ENCODE measurements around the gene ABCC1.

The ABCC1 gene

DNA sequence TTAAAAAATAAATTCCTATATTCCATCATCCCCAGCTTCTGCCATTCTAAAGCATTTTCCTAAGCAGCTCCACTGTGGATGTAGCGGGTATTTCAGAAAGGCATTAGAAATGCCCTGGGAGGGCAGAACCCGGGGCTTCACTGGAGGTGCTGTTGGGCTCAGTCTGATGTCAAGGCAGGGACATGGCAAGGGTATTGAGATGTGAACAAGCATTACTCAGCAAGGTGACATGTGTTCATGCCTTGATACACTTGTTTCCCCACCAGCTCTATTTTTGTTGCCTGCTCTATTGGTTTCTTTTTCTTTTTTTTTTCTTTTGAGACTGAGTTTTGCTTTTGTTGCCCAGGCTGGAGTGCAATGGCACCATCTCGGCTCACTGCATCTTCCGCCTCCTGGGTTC is 35.7 kb downstream of the ABCC1 start:
- Histone ChIP-seq H3K79me2 (ENCODE audit: low read length) (peaks cover 100% of the 10 kb centered on the region), H3K36me3 (replicated peaks; ENCODE audit: low read depth, low read length) (peaks cover 29% of the 10 kb centered on the region)

DNA sequence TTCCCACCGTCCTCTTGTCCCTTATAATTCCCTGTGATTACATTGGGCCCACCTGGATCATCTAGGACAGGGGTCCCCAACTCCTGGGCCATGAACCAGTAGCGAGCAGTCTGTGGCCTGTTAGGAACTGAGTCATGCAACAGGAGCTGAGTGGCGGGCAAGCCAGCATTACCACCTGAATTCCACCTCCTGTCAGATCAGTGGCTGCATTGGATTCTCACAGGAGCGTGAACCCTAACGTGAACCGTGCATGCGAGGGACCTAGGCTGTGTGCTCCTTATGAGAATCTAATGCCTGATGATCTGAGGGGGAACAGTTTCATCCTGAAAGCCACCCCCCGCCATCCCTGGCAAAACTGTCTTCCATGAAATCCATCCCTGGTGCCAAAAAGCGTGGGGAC is 36.8 kb downstream of the ABCC1 start:
- Histone ChIP-seq H2AFZ (ENCODE audit: low read depth, low read length) (no peak overlapping the region), H3K27me3 (ENCODE audit: low read depth, low read length) (no peaks in the 10 kb centered on the region), H3K4me3 (ENCODE audit: low read length) (no peak overlapping the region), H3K4me2 (ENCODE audit: low read length) (no peak overlapping the region), H3K9ac (ENCODE audit: low read length) (no peak overlapping the region), H3K79me2 (ENCODE audit: low read length) (peaks cover 100% of the 10 kb centered on the region), H3K36me3 (replicated peaks; ENCODE audit: low read depth, low read length) (peaks cover 21% of the 10 kb centered on the region), H4K20me1 (ENCODE audit: insufficient read depth, low read length) (peaks cover 78% of the 10 kb centered on the region), H3K27ac (ENCODE audit: low read length) (no peak overlapping the region), H3K9me3 (ENCODE audit: insufficient read depth, low read length) (peaks cover 9% of the 10 kb centered on the region; the same call in 1 of the 2 replicates), H3K4me1 (ENCODE audit: low read length) (peaks cover 11% of the 10 kb centered on the region)
- TF ChIP-seq EZH2phosphoT487 (IDR thresholded peaks at IDR 0.05; ENCODE audit: low read depth) = no peak
- TF ChIP-seq, protein P1, sequence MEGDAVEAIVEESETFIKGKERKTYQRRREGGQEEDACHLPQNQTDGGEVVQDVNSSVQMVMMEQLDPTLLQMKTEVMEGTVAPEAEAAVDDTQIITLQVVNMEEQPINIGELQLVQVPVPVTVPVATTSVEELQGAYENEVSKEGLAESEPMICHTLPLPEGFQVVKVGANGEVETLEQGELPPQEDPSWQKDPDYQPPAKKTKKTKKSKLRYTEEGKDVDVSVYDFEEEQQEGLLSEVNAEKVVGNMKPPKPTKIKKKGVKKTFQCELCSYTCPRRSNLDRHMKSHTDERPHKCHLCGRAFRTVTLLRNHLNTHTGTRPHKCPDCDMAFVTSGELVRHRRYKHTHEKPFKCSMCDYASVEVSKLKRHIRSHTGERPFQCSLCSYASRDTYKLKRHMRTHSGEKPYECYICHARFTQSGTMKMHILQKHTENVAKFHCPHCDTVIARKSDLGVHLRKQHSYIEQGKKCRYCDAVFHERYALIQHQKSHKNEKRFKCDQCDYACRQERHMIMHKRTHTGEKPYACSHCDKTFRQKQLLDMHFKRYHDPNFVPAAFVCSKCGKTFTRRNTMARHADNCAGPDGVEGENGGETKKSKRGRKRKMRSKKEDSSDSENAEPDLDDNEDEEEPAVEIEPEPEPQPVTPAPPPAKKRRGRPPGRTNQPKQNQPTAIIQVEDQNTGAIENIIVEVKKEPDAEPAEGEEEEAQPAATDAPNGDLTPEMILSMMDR (IDR thresholded peaks at IDR 0.05; ENCODE audit: low read depth, low read length) = no peak

More for the DNA sequence above, 35.7 kb downstream of the ABCC1 start:
- peaks cover 1% of the 10 kb centered on the region for H3K4me1 ChIP-seq (ENCODE audit: low read length)
- no peaks in the 10 kb centered on the region for H3K27me3 ChIP-seq (ENCODE audit: low read depth, low read length)
- H4K20me1 ChIP-seq (ENCODE audit: insufficient read depth, low read length) = peaks cover 68% of the 10 kb centered on the region
- no peak overlapping the region for H3K9ac ChIP-seq (ENCODE audit: low read length)
- no peak overlapping the region for H3K27ac ChIP-seq (ENCODE audit: low read length)
- no peak overlapping the region for H3K4me3 ChIP-seq (ENCODE audit: low read length)
- TF ChIP-seq EZH2phosphoT487 (IDR thresholded peaks at IDR 0.05; ENCODE audit: low read depth) = no peak
- TF ChIP-seq, protein P1 (IDR thresholded peaks at IDR 0.05; ENCODE audit: low read depth, low read length) = no peak
- peaks cover 18% of the 10 kb centered on the region; the same call in 1 of the 2 replicates for H3K9me3 ChIP-seq (ENCODE audit: insufficient read depth, low read length)
- H3K4me2 ChIP-seq (ENCODE audit: low read length) = no peak overlapping the region
- no peak overlapping the region for H2AFZ ChIP-seq (ENCODE audit: low read depth, low read length)

DNA sequence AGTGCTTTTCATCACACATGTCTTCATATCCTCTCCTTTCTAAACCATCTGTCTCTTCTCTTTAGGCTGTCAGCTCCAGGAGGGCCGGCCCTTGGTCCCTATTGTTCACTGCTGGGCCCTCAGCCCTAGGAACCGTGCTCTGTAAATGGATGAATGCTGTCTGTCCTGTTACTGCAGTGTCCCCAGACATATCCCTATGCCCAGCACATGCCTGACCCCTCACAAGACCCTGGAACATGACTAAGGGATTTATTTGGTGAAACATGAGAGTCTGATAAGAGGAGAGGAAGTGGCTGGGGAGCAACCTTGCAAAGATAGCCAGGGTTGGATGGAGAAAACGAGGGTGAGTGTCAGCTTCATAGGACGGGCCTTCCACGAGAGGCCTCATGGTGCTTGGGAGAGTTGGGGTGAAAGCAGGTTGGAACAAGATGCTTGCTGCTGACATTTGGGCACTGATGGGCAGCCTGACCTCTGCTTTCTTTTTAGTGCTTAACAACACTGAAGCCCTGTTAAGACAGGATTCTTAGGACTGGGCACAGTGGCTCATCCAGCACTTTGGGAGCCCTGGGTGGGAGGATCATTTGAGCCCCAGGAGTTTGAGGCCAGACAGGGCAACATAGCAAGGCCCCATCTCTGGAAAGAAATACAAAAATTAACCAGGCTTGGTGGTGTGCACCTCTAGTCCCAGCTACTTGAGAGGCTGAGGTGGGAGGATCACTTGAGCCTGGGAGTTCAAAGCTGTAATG is 39.0 kb downstream of the ABCC1 start:
- no peak overlapping the region for H3K4me3 ChIP-seq (ENCODE audit: low read length)
- H3K4me1 ChIP-seq (ENCODE audit: low read length) = peaks cover 11% of the 10 kb centered on the region
- no peak overlapping the region for H2AFZ ChIP-seq (ENCODE audit: low read depth, low read length)
- H3K4me2 ChIP-seq (ENCODE audit: low read length) = no peak overlapping the region
- H3K36me3 ChIP-seq (replicated peaks; ENCODE audit: low read depth, low read length) = peaks cover 15% of the 10 kb centered on the region
- TF ChIP-seq, protein P1 (IDR thresholded peaks at IDR 0.05; ENCODE audit: low read depth, low read length) = no peak
- no peak for TF ChIP-seq EZH2phosphoT487 (IDR thresholded peaks at IDR 0.05; ENCODE audit: low read depth)
- H3K79me2 ChIP-seq (ENCODE audit: low read length) = peaks cover 100% of the 10 kb centered on the region
- H3K27me3 ChIP-seq (ENCODE audit: low read depth, low read length) = no peaks in the 10 kb centered on the region
- H3K27ac ChIP-seq (ENCODE audit: low read length) = no peak overlapping the region
- no peaks in the 10 kb centered on the region for H3K9me3 ChIP-seq (ENCODE audit: insufficient read depth, low read length)
- H3K9ac ChIP-seq (ENCODE audit: low read length) = no peak overlapping the region
- H4K20me1 ChIP-seq (ENCODE audit: insufficient read depth, low read length) = peaks cover 92% of the 10 kb centered on the region

DNA sequence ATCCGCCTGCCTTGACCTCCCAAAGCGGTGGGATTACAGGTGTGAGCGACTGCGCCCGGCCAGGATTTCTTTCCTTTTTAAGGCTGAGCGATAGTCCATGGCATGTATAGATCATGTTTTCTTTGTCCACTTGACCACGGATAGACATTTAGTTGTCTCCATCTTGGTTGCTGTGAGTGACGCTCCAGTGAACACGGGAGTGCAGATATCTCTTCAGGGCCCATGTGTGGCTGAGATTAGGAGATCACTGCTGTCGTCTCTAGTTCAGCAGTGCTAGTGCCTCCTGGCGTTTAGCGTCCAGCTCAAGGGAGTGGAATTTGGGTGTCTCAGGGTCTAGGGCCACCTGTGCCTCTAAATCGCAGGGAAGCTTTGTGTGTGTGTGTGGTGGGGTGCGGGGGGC is 41.5 kb downstream of the ABCC1 start:
- Histone ChIP-seq H3K9ac (ENCODE audit: low read length) (no peak overlapping the region), H3K27ac (ENCODE audit: low read length) (peak overlapping the region; percentile 27), H3K4me3 (ENCODE audit: low read length) (no peak overlapping the region), H3K4me2 (ENCODE audit: low read length) (peak overlapping the region; percentile 26; the same call in 1 of the 2 replicates), H3K79me2 (ENCODE audit: low read length) (peaks cover 98% of the 10 kb centered on the region), H3K27me3 (ENCODE audit: low read depth, low read length) (no peaks in the 10 kb centered on the region), H3K36me3 (replicated peaks; ENCODE audit: low read depth, low read length) (peaks cover 13% of the 10 kb centered on the region), H4K20me1 (ENCODE audit: insufficient read depth, low read length) (peaks cover 91% of the 10 kb centered on the region), H2AFZ (ENCODE audit: low read depth, low read length) (no peak overlapping the region), H3K9me3 (ENCODE audit: insufficient read depth, low read length) (no peaks in the 10 kb centered on the region), H3K4me1 (ENCODE audit: low read length) (peaks cover 11% of the 10 kb centered on the region)
- TF ChIP-seq EZH2phosphoT487 (IDR thresholded peaks at IDR 0.05; ENCODE audit: low read depth) = no peak
- TF ChIP-seq, protein P1 (IDR thresholded peaks at IDR 0.05; ENCODE audit: low read depth, low read length) = no peak
